Kidney (tissue), 14 donors: ENCODE measurements around the gene DYNC1H1. TPM values are rescaled to one million over a fixed set of nuclear protein-coding genes. Genes with fewer than 3 reads are reported as not detected.

Experiments used
- DNase-seq, 5 donors: peaks; one replicate each; pipeline ENCODE4 v3.0.0-alpha.2; 2013 to 2020
- FAIRE-seq: peaks from 2 replicates; lab custom pipeline; 2012; peaks lifted over from hg19 to GRCh38; lab: Jason Lieb, UNC
- H3K27ac ChIP-seq, 2 donors: one replicate each; pipeline ENCODE4 v1.7.0; 2013; ENCODE audit warnings: low read depth in 2 of 2, low read length in 2 of 2, inconsistent platforms in 1 of 2
- H3K27me3 ChIP-seq: one replicate; pipeline ENCODE4 v1.7.1; 2013; ENCODE audit warnings: low read length, inconsistent platforms; ENCODE audit not compliant: control insufficient read depth, insufficient read depth
- H3K36me3 ChIP-seq, 3 donors: one replicate each; pipeline versions ENCODE4 v1.7.0 to v1.7.1; 2013; ENCODE audit warnings: low read length in 3 of 3, control low read depth in 1 of 3, inconsistent platforms in 1 of 3; ENCODE audit not compliant: insufficient read depth in 3 of 3, control insufficient read depth in 2 of 3
- H3K4me1 ChIP-seq, 3 donors: one replicate each; pipeline versions ENCODE4 v1.7.0 to v1.7.1; 2013; ENCODE audit warnings: low read length in 3 of 3, inconsistent platforms in 1 of 3, low read depth in 1 of 3; ENCODE audit not compliant: control insufficient read depth in 2 of 3, insufficient read depth in 2 of 3
- H3K4me3 ChIP-seq, 3 donors: one replicate each; pipeline versions ENCODE4 v1.7.0 to v1.8.1; 2013; ENCODE audit warnings: low read length in 3 of 3, control low read depth in 1 of 3, inconsistent platforms in 1 of 3
- H3K9ac ChIP-seq, 3 donors: one replicate each; pipeline versions ENCODE4 v1.7.0 to v1.7.1; 2013; ENCODE audit warnings: low read length in 3 of 3, control low read depth in 1 of 3, inconsistent platforms in 1 of 3
- H3K9me3 ChIP-seq, 3 donors: one replicate each; pipeline versions ENCODE4 v1.7.0 to v1.7.1; 2013; ENCODE audit warnings: low read length in 3 of 3, control low read depth in 1 of 3, inconsistent platforms in 1 of 3; ENCODE audit not compliant: control insufficient read depth in 2 of 3, insufficient read depth in 1 of 3
- CTCF ChIP-seq: IDR thresholded peaks from 3 replicates; pipeline ENCODE4 v1.5.1; 2012; ENCODE audit warnings: mild to moderate bottlenecking, moderate library complexity, borderline replicate concordance; ENCODE audit not compliant: insufficient read depth; ENCODE audit errors: extremely low read depth
- intact Hi-C: fragments of 100-400 bp; cut with DNase I; formaldehyde crosslinking; loops from one replicate; pipeline ENCODE4 v1.11.1; 2022
- polyA plus RNA-seq: library from polyadenylated mRNA; stranded (reverse); fragments of 350-450 nt; fragmentation: Illumina TruSeq; extraction: RNeasy Lipid Tissue Mini Kit (QIAGEN cat#74804); gene quantifications from one replicate; pipeline ENCODE4 v1.2.3, GENCODE V29; 2014; ENCODE audit warnings: low read depth, low replicate concordance; ENCODE audit not compliant: insufficient read depth
- total RNA-seq: library from RNA; stranded (reverse); fragmentation: NEBNext Ultra II Directional; extraction: Animal tissue kit (Norgen Biotek cat#: 25700); gene quantifications from one replicate; pipeline ENCODE4 v1.2.1, GENCODE V29; 2021
- donor health status: control.
- donor health status: control.
- donor health status: control.
- donor health status: control.
- donor health status: control.
- donor health status: DM: yes; HTN: yes; CAD: no.
- donor health status: Normal renal cell carcinoma (clear cell type).

Gene DYNC1H1
- total and polyA plus RNA-seq, 2 donors from 2014 or later: 132 to 390 TPM

DNA sequence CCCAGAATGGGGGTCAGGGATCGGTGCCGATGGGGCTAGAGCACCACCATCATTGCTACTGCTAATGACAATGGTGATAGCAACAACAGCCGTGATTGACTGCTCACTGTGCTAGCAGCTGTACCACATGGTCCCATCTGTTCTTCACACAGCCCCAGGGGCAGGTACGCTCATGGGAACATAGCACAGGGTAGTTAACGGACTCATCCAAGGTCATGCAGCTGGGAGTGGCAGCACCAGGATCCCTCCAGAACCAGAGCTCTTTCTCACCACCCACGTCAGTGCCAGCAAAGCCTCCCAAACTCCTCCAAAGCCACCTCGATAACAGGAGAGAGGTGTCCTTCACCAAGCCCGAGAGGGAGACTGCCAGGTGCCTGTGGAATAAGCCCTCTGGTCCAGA is 11.2 kb upstream of the DYNC1H1 start:
- peak in 2 of 5 donors; percentile 29 to 30 for DNase-seq
- no peak overlapping the region for H3K9ac ChIP-seq
- no peak overlapping the region for H3K4me3 ChIP-seq
- no peaks in the 10 kb centered on the region for H3K36me3 ChIP-seq
- FAIRE-seq: no peak
- H3K27ac ChIP-seq: no peak overlapping the region
- peaks cover 0 to 11% (median 0%) of the 10 kb centered on the region in 3 donors for H3K4me1 ChIP-seq
- H3K27me3 ChIP-seq: no peaks in the 10 kb centered on the region
- H3K9me3 ChIP-seq: no peaks in the 10 kb centered on the region
- no peak for TF ChIP-seq CTCF
- intact Hi-C loops: no loop called here

DNA sequence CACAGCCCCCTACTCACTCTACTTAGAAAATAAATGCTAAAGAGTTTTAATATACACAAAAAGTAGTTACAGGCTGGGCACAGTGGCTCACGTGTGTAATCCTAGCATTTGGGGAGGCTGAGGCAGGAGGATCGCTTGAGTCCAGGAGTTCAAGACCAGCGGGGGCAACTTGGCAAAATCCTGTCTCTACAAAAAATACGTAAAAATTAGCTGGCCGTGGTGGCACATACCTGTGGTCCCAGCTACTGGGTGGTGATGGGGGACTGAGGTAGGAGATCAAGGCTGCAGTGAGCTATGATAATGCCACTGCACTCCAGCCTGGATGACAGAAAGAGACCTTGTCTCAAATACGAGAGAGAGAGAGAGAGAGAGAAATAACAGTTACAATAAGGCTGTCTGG is 9.9 kb upstream of the DYNC1H1 start:
- no peak overlapping the region for H3K27ac ChIP-seq
- FAIRE-seq (no peak), DNase-seq (peak in 2 of 5 donors; percentile 12 to 17)
- no peak overlapping the region for H3K4me3 ChIP-seq
- no peaks in the 10 kb centered on the region for H3K36me3 ChIP-seq
- no peak for TF ChIP-seq CTCF
- H3K4me1 ChIP-seq: no peaks in the 10 kb centered on the region
- H3K9me3 ChIP-seq: no peaks in the 10 kb centered on the region
- no peak overlapping the region for H3K9ac ChIP-seq
- no peaks in the 10 kb centered on the region for H3K27me3 ChIP-seq
- intact Hi-C loops: no loop called here

DNA sequence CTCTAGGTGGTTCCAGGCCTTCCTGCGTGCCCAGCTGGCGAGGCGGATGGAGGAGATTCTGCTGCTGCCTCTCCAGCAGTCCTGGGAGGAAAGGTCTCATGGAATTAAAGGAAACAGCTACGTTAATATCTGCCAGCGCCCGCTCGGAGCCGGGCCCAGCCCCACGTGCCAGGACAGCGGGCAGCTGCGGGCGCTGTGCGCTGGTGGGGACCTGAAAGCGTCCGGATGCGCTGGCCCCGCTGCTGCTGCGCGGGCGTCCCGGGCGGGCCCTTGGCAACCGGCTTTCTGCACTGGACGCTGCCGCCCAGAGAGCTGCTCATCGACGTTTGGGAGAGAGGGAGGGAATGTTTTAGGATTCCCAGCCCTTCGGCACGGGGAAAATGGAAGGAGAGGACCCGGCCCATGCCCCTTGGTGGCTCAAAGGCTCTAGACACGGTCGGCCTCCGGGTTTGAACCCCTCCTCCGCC is 8.6 kb upstream of the DYNC1H1 start:
- intact Hi-C loops: no loop called here
- TF ChIP-seq CTCF: no peak
- H3K27ac ChIP-seq: no peak overlapping the region
- no peak overlapping the region for H3K4me3 ChIP-seq
- no peaks in the 10 kb centered on the region for H3K27me3 ChIP-seq
- FAIRE-seq: no peak
- peak in 1 of 5 donors; percentile 66 for DNase-seq
- no peaks in the 10 kb centered on the region for H3K36me3 ChIP-seq
- no peak overlapping the region for H3K9ac ChIP-seq
- no peaks in the 10 kb centered on the region for H3K4me1 ChIP-seq
- H3K9me3 ChIP-seq: no peaks in the 10 kb centered on the region
